ENCODE results near the gene HKDC1.

The HKDC1 gene

DNA sequence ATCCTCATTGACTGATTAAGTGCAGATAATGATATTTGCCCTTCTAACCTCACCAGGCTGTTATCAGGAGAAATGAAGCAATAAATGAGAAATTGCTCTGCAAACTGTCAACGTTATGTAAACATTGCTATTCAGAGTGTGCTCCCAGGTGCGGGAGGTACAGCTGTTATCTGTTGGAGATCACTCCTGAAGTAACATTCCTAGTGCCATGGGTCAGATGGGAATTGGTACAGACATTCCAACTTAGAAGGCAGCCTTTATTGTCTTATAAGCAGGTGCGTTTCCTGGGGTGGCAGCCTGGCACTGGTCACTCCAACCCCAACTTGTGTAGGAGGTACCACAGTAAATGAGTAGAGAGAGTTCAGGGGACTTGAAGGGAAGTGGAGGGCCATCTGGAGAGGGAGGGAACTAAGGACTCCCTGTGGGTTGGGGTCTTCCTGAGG, 95.0 kb downstream of the HKDC1 start:
- no peak for DNase-seq (ENCODE audit: low spot score)
- in situ Hi-C loops (cut with MboI; ENCODE audit: low pct_unique_long_range_greater_than_20kb, low sequenced_read_pairs, unreplicated experiment), result no loop called here
- TF ChIP-seq, protein P1, sequence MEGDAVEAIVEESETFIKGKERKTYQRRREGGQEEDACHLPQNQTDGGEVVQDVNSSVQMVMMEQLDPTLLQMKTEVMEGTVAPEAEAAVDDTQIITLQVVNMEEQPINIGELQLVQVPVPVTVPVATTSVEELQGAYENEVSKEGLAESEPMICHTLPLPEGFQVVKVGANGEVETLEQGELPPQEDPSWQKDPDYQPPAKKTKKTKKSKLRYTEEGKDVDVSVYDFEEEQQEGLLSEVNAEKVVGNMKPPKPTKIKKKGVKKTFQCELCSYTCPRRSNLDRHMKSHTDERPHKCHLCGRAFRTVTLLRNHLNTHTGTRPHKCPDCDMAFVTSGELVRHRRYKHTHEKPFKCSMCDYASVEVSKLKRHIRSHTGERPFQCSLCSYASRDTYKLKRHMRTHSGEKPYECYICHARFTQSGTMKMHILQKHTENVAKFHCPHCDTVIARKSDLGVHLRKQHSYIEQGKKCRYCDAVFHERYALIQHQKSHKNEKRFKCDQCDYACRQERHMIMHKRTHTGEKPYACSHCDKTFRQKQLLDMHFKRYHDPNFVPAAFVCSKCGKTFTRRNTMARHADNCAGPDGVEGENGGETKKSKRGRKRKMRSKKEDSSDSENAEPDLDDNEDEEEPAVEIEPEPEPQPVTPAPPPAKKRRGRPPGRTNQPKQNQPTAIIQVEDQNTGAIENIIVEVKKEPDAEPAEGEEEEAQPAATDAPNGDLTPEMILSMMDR (IDR thresholded peaks at IDR 0.05; ENCODE audit: extremely low read depth, insufficient read depth, missing control alignments), result no peak

DNA sequence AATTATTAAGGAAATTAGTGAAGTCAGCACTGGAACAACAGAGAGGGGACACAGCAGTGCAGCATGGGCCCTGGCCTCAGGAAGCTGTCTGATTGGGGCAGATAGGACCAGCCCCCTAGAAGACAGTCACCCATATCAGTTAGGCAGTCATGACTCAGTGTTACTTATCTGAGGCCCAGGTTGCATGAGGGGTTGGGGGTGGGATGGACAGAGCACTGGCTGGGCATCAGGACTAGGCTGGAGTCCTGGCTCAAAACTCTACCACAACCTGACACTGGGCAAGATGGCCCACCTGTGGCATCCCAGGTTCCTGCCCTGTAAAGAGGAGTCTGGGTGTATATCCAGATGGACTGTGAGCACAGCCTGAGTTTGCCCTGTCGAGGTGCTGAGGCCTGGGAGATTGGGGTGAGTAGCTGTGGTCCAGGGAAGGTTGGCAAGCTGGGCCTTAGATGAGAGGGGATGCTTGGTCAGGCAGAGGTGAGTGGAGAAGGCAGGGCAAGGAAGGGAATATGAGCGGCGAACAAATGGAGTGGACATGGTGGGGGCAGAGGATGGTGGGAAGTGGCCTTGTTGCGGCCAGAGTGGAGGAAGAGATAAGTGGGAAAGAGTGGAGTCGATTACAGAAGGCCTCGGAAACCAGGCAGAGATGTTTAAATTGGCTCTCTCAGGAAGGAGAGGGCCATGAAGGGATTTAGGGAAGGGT, 95.6 kb downstream of the HKDC1 start:
- TF ChIP-seq, protein P1 (IDR thresholded peaks at IDR 0.05; ENCODE audit: extremely low read depth, insufficient read depth, missing control alignments), result no peak
- in situ Hi-C loops (cut with MboI; ENCODE audit: low pct_unique_long_range_greater_than_20kb, low sequenced_read_pairs, unreplicated experiment), result no loop called here
- no peak for DNase-seq (ENCODE audit: low spot score)

DNA sequence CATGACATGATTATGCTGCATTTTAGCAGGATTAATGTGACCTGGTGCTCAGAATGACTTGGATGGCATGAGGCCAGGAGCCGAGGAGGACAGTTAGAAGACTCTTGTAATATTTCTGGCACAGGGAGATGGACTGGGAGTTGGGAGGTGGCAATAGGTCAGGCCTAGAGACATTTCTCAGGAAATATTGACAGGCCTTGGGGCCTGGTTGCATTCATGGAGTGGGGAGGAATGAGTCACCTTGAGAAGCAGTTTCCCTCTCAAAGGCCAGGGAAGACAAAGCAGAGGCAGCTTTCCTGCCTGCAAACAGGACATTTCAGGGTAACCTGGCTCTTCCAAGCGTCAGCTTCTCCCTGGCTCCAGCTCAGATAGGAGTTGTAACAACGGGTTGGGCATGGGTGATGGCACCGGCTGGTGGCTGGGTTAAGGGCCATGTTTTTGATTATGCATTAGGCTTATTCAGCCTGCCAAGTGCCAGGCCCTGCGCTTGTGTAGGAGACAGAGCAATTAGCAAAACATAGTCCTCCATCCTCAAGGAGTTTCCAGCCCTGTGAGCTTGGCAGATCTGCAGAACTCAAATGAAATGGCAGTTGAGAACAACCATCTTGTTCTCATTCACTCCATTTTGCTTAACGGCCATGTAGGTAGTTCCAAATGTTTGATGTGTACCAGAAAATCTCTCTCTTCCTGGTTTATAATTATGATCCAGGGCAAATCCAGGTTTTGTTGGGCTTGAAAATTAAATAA, 96.4 kb downstream of the HKDC1 start:
- no peak for DNase-seq (ENCODE audit: low spot score)
- in situ Hi-C loops (cut with MboI; ENCODE audit: low pct_unique_long_range_greater_than_20kb, low sequenced_read_pairs, unreplicated experiment), result no loop called here
- TF ChIP-seq, protein P1 (IDR thresholded peaks at IDR 0.05; ENCODE audit: extremely low read depth, insufficient read depth, missing control alignments), result no peak

Data from GM13977 (cell line).